ENCODE results near the gene PIF1. TPM values are rescaled to one million over a fixed set of nuclear protein-coding genes. Genes with fewer than 3 reads are reported as not detected.

Gene PIF1
- total and polyA plus RNA-seq, 9 donors: 0.18 to 1.4 (median 0.98) TPM; not detected in 2

- no peaks in the 10 kb centered on the region for H3K27me3 ChIP-seq
- H3K4me1 ChIP-seq (ENCODE audit: insufficient read depth): peaks cover 10% of the 10 kb centered on the region
- intact Hi-C loops (cut with DNase I): loop anchor here in 3 of 4 donors (5.0 to 10.0 kb wide), 3 partner anchors 51 to 78 kb away; no protein-coding TSS in a partner anchor
- TF ChIP-seq CTCF (IDR thresholded peaks at IDR 0.05) (no peak), EP300 (IDR thresholded peaks at IDR 0.05) (no peak), POLR2A (IDR thresholded peaks at IDR 0.05) (no peak)
- H3K4me3 ChIP-seq: peak overlapping the region; percentile 59
- H3K9me3 ChIP-seq: no peaks in the 10 kb centered on the region
- H3K36me3 ChIP-seq: no peaks in the 10 kb centered on the region
- DNase-seq: no peak
- whole genome bisulfite sequencing, 3 donors: 64 to 69% (median 68%) methylated on average over 4 of the region's 4 CpGs
- peak overlapping the region; percentile 11 to 39 for H3K27ac ChIP-seq
Measured at GRCh38 chr15:64843991-64844390, 18.5 kb upstream of the PIF1 start.

GRCh38 chr15:64842986-64843561, 17.6 kb upstream of the PIF1 start:
- Histone ChIP-seq H3K9me3 (no peaks in the 10 kb centered on the region), H3K36me3 (no peaks in the 10 kb centered on the region), H3K27me3 (no peaks in the 10 kb centered on the region), H3K4me1 (ENCODE audit: insufficient read depth) (peaks cover 10% of the 10 kb centered on the region), H3K27ac (peak overlapping the region; percentile 61 to 64), H3K4me3 (peak overlapping the region; percentile 59)
- intact Hi-C loops (cut with DNase I): loop anchor here in 3 of 4 donors (5.0 to 10.0 kb wide), 3 partner anchors 52 to 79 kb away; no protein-coding TSS in a partner anchor
- 40 to 57% (median 48%) methylated on average over 7 of the region's 7 CpGs for WGBS, 3 donors
- TF ChIP-seq CTCF (IDR thresholded peaks at IDR 0.05) (no peak), POLR2A (IDR thresholded peaks at IDR 0.05) (no peak), EP300 (IDR thresholded peaks at IDR 0.05) (no peak)
- peak in 2 of 5 donors; percentile 40 to 67 for DNase-seq

GRCh38 chr15:64842096-64842939, 16.9 kb upstream of the PIF1 start:
- peak in 1 of 5 donors; percentile 38 for DNase-seq
- Histone ChIP-seq H3K4me1 (ENCODE audit: insufficient read depth) (peaks cover 10% of the 10 kb centered on the region), H3K4me3 (peak overlapping the region; percentile 59), H3K36me3 (no peaks in the 10 kb centered on the region), H3K9me3 (no peaks in the 10 kb centered on the region), H3K27ac (peak overlapping the region; percentile 61 to 64), H3K27me3 (no peaks in the 10 kb centered on the region)
- intact Hi-C loops (cut with DNase I): loop anchor here in 3 of 4 donors (5.0 to 10.0 kb wide), 3 partner anchors 52 to 80 kb away; no protein-coding TSS in a partner anchor
- TF ChIP-seq POLR2A (IDR thresholded peaks at IDR 0.05) (no peak), EP300 (IDR thresholded peaks at IDR 0.05) (no peak), CTCF (IDR thresholded peaks at IDR 0.05) (peak in 1 of 3 donors; percentile 26)
- WGBS, 3 donors: 3 to 8% (median 8%) methylated on average over 20 to 26 of the region's 26 CpGs

GRCh38 chr15:64841344-64842095, 16.1 kb upstream of the PIF1 start, which contains the start of gene PLEKHO2:
Gene PLEKHO2 (plus strand): TSS chr15:64841915. CDS start chr15:64842017, 102 bp downstream.
- WGBS, 3 donors: 1 to 3% (median 1%) methylated on average over 46 to 75 of the region's 75 CpGs
- intact Hi-C loops (cut with DNase I): loop anchor here in 3 of 4 donors (5.0 to 10.0 kb wide), 3 partner anchors 53 to 81 kb away; no protein-coding TSS in a partner anchor
- peak within 1 kb of the TSS; percentile 72 to 91 for H3K27ac ChIP-seq
- H3K27me3 ChIP-seq: no peaks in the 10 kb centered on the region
- H3K4me3 ChIP-seq: peak within 1 kb of the TSS; percentile 59
- no peaks in the 10 kb centered on the region for H3K9me3 ChIP-seq
- peaks cover 10% of the 10 kb centered on the region for H3K4me1 ChIP-seq (ENCODE audit: insufficient read depth)
- peak; percentile 96 to 98 (median 97) for DNase-seq
- peak in 1 of 3 donors; percentile 15 for TF ChIP-seq CTCF (IDR thresholded peaks at IDR 0.05)
- no peak for TF ChIP-seq EP300 (IDR thresholded peaks at IDR 0.05)
- peak; percentile 85 for TF ChIP-seq POLR2A (IDR thresholded peaks at IDR 0.05)
- no peaks in the 10 kb centered on the region for H3K36me3 ChIP-seq

All from ovary (tissue), 9 donors.